ENCODE measurements around the gene PPP5C. TPM values are rescaled to one million over a fixed set of nuclear protein-coding genes. Genes with fewer than 3 reads are reported as not detected.

PPP5C gene
- total RNA-seq, 1 experiment from 2014 or later: 58.5 TPM

- no peak for DNase-seq (ENCODE audit: low read depth)
Observed at GRCh38 chr19:46330319-46330918, 16.5 kb upstream of the PPP5C start.

GRCh38 chr19:46337487-46337886 is 9.4 kb upstream of the PPP5C start:
- DNase-seq (ENCODE audit: low read depth): no peak

GRCh38 chr19:46339446-46339845 is 7.4 kb upstream of the PPP5C start:
- no peak for DNase-seq (ENCODE audit: low read depth)

DNA sequence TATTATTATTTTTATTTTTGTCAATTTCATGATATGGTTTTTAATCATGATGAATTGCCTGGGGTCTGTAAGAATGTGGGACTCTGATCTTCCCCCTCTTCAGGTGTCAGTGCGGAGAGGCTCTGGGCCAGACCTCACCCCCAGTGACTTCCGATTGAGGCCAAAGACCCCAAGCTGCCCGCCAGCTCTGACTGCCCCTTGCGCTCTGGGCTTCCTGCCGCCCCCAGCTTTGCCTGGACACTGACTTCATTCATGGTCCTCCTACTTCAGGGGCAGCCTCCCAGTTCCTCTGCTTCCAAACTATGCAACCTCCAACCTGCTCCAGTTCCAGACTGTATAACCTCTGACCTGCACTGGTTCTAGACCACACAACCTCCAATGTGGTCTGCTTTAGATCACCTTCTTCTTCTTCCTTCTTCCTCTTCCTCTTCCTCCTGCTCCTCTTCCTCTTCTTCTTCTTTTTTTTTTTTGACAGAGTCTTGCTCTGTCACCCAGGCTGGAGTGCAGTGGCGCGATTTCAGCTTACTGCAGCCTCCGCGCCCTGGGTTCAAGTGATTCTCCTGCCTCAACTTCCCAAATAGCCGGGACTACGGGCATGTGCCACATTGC is 6.7 kb upstream of the PPP5C start:
- DNase-seq (ENCODE audit: low read depth): no peak

DNA sequence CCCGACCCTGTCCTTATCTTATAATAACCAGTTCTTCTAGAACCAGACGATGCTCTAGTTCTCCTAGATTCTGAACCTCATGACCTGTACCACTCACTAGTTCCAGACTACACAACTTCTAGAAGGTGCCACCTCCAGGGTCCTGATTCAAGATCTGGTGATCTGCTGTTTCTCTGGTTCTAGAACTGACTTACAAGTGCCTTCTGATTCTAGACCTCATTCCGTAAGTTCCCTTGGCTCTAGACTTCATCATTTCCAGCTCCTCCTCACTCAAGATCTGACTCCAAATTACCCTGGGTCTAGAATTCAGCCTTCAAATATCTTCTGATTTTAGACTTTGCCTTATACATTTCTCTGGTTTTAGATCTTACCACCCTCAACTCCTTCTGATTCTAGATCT is 5.0 kb upstream of the PPP5C start:
- no peak for DNase-seq (ENCODE audit: low read depth)

DNA sequence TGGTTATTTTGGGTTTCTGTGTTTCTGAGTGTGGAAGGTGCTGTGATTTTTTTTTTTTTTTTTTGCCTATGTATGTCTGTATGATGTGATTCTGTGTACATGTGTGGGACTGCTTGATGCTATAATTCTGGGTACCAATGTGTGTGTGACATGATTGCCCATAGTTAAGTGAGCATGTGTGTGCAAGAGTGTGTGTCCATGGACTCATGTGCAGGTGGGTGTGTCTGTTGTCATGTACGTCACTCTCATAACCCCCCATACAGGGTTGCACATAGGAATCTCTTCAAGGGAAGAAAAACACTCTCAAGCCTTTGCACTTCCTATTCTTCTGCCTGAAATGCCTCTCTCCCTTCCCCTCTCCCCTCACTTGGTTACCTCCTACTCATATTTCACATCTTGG is 2.5 kb upstream of the PPP5C start:
- DNase-seq (ENCODE audit: low read depth): no peak

DNA sequence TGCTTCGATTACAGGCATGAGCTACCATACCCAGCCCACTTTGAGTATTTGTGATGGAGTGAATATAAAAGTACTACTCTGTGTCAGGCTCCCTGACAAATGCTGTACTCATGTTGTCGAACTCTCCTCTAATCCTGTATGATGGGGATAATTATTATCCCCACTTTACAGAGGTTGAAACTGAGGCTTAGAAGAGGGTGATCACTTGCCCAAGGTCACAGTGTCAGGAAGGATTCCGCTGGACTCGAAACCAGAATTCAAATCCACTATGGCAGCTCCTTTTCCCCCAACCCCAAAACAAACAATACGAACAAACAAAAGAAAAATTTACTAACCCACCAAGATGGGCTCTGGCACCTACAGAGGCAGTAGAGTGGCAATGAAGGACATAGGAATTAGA is 1.7 kb upstream of the PPP5C start:
- no peak for DNase-seq (ENCODE audit: low read depth)

DNA sequence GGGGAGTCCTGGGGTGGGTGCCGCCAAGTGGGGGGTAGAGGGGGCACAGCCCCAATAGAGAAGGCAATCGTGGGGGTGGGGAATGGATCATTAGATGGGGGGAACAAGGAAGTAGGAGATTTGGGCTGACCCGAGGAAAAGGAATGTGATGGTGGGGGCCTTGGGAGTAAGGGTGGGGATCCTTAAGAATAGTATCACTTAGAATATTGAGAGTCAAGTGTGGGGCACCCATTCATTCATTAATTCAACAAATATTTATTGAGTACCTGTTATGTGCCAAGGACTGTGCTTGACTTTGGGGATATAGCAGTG is 641 bp downstream of the PPP5C start:
- no peak for DNase-seq (ENCODE audit: low read depth)

- DNase-seq (ENCODE audit: low read depth): no peak
Observed at GRCh38 chr19:46347985-46348384, 1.1 kb downstream of the PPP5C start.

GRCh38 chr19:46349311-46349993 is 2.6 kb downstream of the PPP5C start:
- no peak for DNase-seq (ENCODE audit: low read depth)

DNA sequence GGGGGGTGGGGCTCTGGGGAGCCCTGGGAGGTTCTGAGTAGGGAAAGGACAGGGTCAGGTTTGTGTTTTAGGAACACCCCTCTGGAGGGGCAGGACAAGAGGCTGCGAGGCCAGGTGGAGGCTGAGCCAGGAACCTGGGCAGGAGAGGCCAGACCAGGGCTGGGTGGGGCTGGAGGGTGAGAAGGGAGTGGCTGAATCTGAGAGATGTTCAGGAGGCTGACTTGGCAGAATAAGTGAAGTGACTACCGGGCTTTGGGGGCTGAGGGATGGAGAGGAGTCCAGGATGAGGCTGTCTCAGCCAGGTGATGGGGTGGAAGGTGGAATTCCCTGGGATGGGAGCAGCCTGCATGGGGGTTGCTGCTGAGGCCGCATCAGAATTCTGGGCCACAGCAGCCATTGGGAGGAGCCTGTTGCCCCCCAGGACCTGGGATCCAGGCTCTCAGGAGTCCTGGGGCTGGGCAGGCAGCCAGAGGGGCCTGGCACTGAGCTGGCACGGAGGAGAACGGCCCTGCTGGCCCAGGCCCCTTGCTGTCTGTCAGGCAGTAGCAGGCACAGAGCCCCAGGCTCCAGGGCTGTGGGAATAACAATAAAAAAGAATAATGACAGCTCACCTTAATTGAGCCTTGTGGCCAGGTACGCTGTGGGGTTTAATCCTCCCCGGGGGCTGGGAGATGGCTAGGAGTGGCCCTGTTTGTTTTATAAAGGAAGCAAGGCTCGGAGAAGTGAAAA is 3.3 kb downstream of the PPP5C start:
- DNase-seq (ENCODE audit: low read depth): no peak

DNA sequence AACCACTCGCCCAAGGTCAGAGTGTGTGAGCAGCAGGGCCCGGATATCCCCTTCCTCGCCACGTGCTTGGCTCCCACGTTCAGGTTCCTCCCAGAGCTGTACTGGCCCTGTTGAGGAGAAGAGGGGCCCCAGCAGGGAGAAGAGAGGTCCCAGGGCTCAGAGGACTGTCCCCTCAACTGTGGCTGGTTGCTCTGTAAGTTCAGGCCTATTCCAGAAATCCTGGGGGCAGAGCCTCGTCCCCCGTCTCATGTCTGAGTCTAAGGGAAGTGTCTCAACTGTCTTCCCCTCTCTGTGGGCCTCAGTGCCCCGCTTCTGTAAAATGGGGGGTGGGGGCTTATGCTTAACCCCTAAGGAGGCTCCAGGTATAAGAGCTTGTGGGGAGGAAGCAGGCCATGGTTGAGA is 3.9 kb downstream of the PPP5C start:
- DNase-seq (ENCODE audit: low read depth): no peak

GRCh38 chr19:46351241-46352041 is 4.6 kb downstream of the PPP5C start:
- peak; percentile 42 for DNase-seq (ENCODE audit: low read depth)

GRCh38 chr19:46353730-46354528 is 7.0 kb downstream of the PPP5C start:
- DNase-seq (ENCODE audit: low read depth): no peak

DNA sequence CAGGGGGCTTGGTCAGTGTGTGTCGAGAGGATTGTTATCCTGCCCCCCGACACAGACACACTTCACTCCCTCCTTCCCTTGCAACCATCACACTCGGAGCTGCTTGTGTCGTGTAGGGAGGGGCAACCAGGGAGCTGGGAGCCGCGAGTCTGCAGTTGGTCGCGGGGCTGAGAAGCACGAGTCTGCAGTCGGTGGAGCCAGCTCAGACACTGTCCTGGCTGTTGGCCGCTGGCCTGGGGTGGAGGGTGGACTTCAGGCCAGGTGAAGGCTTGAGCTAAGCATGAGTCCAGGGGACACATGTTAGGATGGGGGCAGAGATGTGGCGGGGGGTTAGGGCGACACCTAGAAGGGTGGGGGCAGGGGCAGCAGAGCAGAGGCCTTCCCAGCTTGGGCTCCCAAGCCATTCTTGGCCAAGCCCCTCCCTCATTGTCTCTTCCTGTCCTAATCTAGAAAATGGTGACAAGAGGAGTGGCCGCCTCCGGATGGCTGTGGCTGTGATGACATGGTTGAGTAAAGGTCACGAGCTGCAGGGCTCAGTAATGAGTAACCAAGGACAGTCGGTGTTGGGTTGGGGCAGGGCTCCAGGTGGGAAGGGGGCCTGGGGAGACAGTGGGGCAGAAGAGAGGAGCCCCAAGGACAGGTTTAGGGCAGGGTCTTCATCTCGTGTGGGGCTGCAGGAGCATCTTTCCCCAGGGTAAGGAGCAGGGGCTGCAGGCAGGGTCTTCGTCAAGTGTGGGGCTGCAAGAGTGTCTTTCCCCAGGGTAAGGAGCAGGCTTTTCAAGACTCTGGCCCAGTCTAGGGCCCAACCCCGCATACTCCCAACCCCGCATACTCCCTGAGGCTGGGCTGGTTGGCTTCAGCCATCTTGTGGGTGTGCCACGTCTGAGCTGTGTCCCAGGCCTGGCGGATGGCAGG is 8.6 kb downstream of the PPP5C start:
- no peak for DNase-seq (ENCODE audit: low read depth)

- DNase-seq (ENCODE audit: low read depth): no peak
Observed at GRCh38 chr19:46356149-46357055, 9.5 kb downstream of the PPP5C start.

DNA sequence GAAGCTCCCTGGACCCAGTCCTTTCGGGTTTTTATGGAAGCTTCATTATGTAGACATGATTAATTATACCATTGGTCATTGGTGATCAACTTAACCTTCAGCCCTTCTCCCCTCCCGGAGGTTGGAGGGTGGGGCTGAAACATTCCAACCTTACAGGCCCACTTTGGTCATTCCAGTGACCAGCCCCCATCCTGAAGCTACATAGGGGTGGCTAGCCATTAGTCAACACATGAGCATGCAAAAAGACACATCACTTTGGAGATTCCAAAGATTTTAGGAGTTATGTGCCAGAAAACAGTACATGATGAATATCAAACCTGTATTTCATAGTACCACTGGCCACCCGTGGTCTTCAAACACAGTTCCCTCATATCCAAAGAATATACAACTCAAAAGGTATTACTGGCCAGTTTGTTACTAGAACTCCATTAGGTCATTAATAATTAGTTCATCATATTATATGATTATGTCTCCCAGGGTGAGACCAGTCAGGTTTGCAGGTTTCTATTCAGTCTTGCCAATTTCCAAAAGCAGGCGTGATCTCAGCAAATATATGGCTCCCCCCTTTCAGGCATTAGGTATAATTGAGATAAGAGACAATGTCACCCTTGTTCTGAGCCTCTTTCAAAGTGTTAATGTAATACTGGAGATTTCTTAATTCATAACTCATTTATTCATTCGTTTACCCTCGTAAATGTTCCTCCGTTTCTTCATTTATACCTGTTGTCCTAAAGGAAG is 11.1 kb downstream of the PPP5C start:
- peak; percentile 18 for DNase-seq (ENCODE audit: low read depth)

GRCh38 chr19:46361915-46362314 is 15.0 kb downstream of the PPP5C start:
- peak; percentile 16 for DNase-seq (ENCODE audit: low read depth)

Measured in M059J (cell line).